Measurements from ENCODE around the gene EVC2. TPM values are rescaled to one million over a fixed set of nuclear protein-coding genes. Genes with fewer than 3 reads are reported as not detected.

Gene EVC2
- total and polyA plus RNA-seq, 9 donors = 4.4 to 7.2 (median 5.4) TPM

DNA sequence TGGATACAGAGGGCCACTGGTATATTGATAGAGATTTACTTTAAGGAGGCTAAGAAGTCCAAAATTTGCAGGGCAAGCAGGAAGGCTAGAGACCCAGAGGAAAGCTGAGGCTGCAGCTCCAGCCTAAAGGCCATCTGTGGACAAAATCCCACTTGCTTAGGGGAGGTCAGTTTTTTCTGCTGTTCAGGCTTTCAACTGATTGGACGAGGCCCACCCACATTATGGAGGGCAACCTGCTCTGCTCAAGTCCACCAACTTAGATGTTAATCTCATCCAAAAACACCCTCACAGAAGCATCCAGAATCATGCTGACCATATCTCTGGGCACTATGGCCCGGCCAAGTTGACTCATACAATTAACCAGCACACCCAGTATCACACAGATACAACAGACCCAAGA lies 176.3 kb downstream of the EVC2 start:
- H3K27me3 ChIP-seq (ENCODE audit: control insufficient read depth, insufficient read depth, low read length) = no peaks in the 10 kb centered on the region
- H3K36me3 ChIP-seq (ENCODE audit: control insufficient read depth, insufficient read depth, low read length) = no peaks in the 10 kb centered on the region
- no peak for DNase-seq
- no peak overlapping the region for H3K4me3 ChIP-seq (ENCODE audit: low read length)
- WGBS (ENCODE audit: insufficient coverage) = 100% methylated on average over 2 of the region's 2 CpGs
- no peak overlapping the region for H3K27ac ChIP-seq (ENCODE audit: low read length)
- H3K4me1 ChIP-seq (ENCODE audit: control insufficient read depth, insufficient read depth, low read length) = peaks cover under 1% of the 10 kb centered on the region
- H3K9me3 ChIP-seq (replicated peaks; ENCODE audit: control insufficient read depth, low read depth, low read length) = peaks cover 4% of the 10 kb centered on the region

GRCh38 chr4:5528031-5528436 lies 180.3 kb downstream of the EVC2 start:
- DNase-seq = no peak
- peaks cover 3% of the 10 kb centered on the region for H3K9me3 ChIP-seq (replicated peaks; ENCODE audit: control insufficient read depth, low read depth, low read length)
- no peak overlapping the region for H3K27ac ChIP-seq (ENCODE audit: low read length)
- peaks cover 23% of the 10 kb centered on the region for H3K4me1 ChIP-seq (ENCODE audit: control insufficient read depth, insufficient read depth, low read length)
- H3K36me3 ChIP-seq (ENCODE audit: control insufficient read depth, insufficient read depth, low read length) = no peaks in the 10 kb centered on the region
- no peaks in the 10 kb centered on the region for H3K27me3 ChIP-seq (ENCODE audit: control insufficient read depth, insufficient read depth, low read length)
- WGBS (ENCODE audit: insufficient coverage) = 96% methylated on average over 4 of the region's 4 CpGs
- H3K4me3 ChIP-seq (ENCODE audit: low read length) = no peak overlapping the region

GRCh38 chr4:5527211-5527610 lies 181.1 kb downstream of the EVC2 start:
- Histone ChIP-seq H3K4me3 (ENCODE audit: low read length) (no peak overlapping the region), H3K4me1 (ENCODE audit: control insufficient read depth, insufficient read depth, low read length) (peaks cover 23% of the 10 kb centered on the region), H3K27ac (ENCODE audit: low read length) (no peak overlapping the region), H3K36me3 (ENCODE audit: control insufficient read depth, insufficient read depth, low read length) (no peaks in the 10 kb centered on the region), H3K9me3 (replicated peaks; ENCODE audit: control insufficient read depth, low read depth, low read length) (peaks cover 3% of the 10 kb centered on the region), H3K27me3 (ENCODE audit: control insufficient read depth, insufficient read depth, low read length) (no peaks in the 10 kb centered on the region)
- no peak for DNase-seq
- no CpG with 5 or more reads among the region's 3 CpGs for WGBS (ENCODE audit: insufficient coverage)

GRCh38 chr4:5526080-5526846 lies 182.1 kb downstream of the EVC2 start:
- no peaks in the 10 kb centered on the region for H3K36me3 ChIP-seq (ENCODE audit: control insufficient read depth, insufficient read depth, low read length)
- no peak overlapping the region for H3K27ac ChIP-seq (ENCODE audit: low read length)
- no peak overlapping the region for H3K4me3 ChIP-seq (ENCODE audit: low read length)
- peaks cover 23% of the 10 kb centered on the region for H3K4me1 ChIP-seq (ENCODE audit: control insufficient read depth, insufficient read depth, low read length)
- H3K9me3 ChIP-seq (replicated peaks; ENCODE audit: control insufficient read depth, low read depth, low read length) = peaks cover 3% of the 10 kb centered on the region
- H3K27me3 ChIP-seq (ENCODE audit: control insufficient read depth, insufficient read depth, low read length) = no peaks in the 10 kb centered on the region
- 50% methylated on average over 1 of the region's 3 CpGs for WGBS (ENCODE audit: insufficient coverage)
- DNase-seq = no peak

DNA sequence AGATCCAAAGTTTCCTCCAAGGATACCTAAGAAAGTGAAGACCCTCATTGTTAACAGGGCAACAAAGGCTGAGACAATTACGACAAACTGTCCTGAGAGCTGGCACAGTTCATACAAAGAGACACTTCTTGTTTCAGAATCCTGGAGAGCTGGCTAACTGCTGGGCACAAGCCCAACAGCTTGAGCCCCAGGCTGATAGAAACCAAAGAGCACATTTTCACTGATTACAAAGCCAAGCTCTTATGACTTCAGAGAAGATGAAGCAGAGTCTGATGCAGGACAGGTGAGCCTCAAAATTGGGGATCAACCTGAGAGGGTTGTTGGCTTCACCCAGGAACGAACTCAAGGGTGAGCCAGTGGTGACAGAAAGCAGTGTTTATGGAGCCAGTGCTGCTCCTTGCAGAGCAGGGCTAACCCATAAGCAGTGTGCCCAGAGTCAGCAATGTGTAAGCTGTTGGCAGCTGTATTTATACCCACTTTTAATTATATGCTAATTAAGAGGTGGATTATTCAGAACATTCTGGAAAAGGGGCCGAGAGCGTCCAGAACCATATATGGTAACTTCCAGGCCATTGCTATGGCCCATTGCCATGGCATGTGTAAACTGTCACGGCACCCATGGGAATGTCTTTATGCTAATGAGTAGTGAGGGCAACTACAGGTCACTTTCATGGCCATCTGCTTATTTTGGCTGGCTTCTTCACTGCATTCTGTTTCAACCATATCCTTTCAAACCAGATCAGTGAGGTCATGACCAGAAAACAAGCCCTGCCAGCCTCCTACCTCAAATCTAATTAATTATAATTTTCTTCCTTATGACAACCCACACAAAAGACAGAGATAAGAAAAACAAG lies 183.7 kb downstream of the EVC2 start:
- no peak overlapping the region for H3K4me3 ChIP-seq (ENCODE audit: low read length)
- WGBS (ENCODE audit: insufficient coverage) = 40% methylated on average over 5 of the region's 5 CpGs
- H3K27me3 ChIP-seq (ENCODE audit: control insufficient read depth, insufficient read depth, low read length) = no peaks in the 10 kb centered on the region
- DNase-seq = peak; percentile 89
- peaks cover 3% of the 10 kb centered on the region for H3K9me3 ChIP-seq (replicated peaks; ENCODE audit: control insufficient read depth, low read depth, low read length)
- no peaks in the 10 kb centered on the region for H3K36me3 ChIP-seq (ENCODE audit: control insufficient read depth, insufficient read depth, low read length)
- H3K4me1 ChIP-seq (ENCODE audit: control insufficient read depth, insufficient read depth, low read length) = peaks cover 23% of the 10 kb centered on the region
- H3K27ac ChIP-seq (ENCODE audit: low read length) = peak overlapping the region; percentile 80

DNA sequence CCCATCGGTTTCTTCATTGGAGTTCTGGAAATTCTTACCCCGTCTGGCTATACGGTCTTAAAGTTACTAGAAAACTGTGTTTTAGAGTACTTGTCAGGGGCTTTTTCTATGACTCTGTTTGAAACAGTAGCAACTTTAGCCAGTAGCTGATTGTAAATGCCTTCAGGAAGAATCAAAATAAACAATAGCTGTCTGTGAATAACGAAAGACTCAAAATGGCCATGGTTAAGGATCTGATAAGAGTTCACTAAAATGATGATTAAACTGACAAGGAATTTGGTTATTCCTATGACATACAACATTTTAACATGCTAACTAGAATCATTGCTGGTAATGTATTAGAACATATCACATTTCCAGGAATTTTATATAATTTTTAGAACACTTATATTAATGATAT lies 191.0 kb downstream of the EVC2 start:
- Histone ChIP-seq H3K4me1 (ENCODE audit: control insufficient read depth, insufficient read depth, low read length) (no peaks in the 10 kb centered on the region), H3K4me3 (ENCODE audit: low read length) (no peak overlapping the region), H3K27me3 (ENCODE audit: control insufficient read depth, insufficient read depth, low read length) (no peaks in the 10 kb centered on the region), H3K36me3 (ENCODE audit: control insufficient read depth, insufficient read depth, low read length) (no peaks in the 10 kb centered on the region), H3K9me3 (replicated peaks; ENCODE audit: control insufficient read depth, low read depth, low read length) (no peaks in the 10 kb centered on the region), H3K27ac (ENCODE audit: low read length) (no peak overlapping the region)
- 100% methylated on average over 1 of the region's 4 CpGs for WGBS (ENCODE audit: insufficient coverage)
- no peak for DNase-seq

GRCh38 chr4:5515646-5516045 lies 192.7 kb downstream of the EVC2 start:
- H3K27me3 ChIP-seq (ENCODE audit: control insufficient read depth, insufficient read depth, low read length) = no peaks in the 10 kb centered on the region
- no peaks in the 10 kb centered on the region for H3K9me3 ChIP-seq (replicated peaks; ENCODE audit: control insufficient read depth, low read depth, low read length)
- DNase-seq = no peak
- no peaks in the 10 kb centered on the region for H3K36me3 ChIP-seq (ENCODE audit: control insufficient read depth, insufficient read depth, low read length)
- no peak overlapping the region for H3K4me3 ChIP-seq (ENCODE audit: low read length)
- H3K27ac ChIP-seq (ENCODE audit: low read length) = no peak overlapping the region
- H3K4me1 ChIP-seq (ENCODE audit: control insufficient read depth, insufficient read depth, low read length) = no peaks in the 10 kb centered on the region

Other genes with a start within 250 kb of the EVC2 start
- 18.6 TPM for gene EVC, start 2.6 kb upstream of the EVC2 start, total RNA-seq
- 10 to 100 TPM; 12.2 to 24.3 (median 19.2) TPM for gene EVC, start 2.6 kb upstream of the EVC2 start, polyA plus RNA-seq (ENCODE audit: insufficient read depth in 1 of 8, insufficient read length in 8 of 8, low replicate concordance in 1 of 8)
- 6.9 TPM for gene CRMP1, start 184.5 kb upstream of the EVC2 start, total RNA-seq
- 10 to 100 TPM; 19.8 to 34.9 (median 24.1) TPM for gene CRMP1, start 184.5 kb upstream of the EVC2 start, polyA plus RNA-seq (ENCODE audit: insufficient read depth in 1 of 8, insufficient read length in 8 of 8, low replicate concordance in 1 of 8)